Measurements from ENCODE around the gene RABL2B.
"Not testable (repeated sequence)": the region's sequence is repeated elsewhere in the genome, so short reads cannot be mapped to it uniquely, and the experiment has no call there.

DNA sequence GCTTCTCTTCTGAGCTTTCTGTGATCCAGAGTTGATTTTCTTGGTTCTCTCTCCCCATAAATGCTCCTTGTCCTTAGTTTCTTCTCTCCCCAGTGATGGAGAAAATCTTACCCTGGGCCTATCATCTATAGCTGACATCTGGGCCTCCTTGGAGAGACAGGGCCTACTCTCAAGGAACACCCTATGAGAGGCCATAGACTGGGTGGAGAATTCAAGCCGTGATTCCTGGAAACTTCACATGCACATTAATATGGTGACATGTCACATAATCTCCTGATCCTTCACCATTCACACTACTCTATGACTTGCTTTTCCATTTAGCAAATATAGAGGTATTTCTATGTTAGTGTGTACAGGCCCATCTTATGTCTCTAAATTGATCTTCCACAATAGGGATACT is 35.9 kb downstream of the RABL2B start:
- TF ChIP-seq, protein P1, sequence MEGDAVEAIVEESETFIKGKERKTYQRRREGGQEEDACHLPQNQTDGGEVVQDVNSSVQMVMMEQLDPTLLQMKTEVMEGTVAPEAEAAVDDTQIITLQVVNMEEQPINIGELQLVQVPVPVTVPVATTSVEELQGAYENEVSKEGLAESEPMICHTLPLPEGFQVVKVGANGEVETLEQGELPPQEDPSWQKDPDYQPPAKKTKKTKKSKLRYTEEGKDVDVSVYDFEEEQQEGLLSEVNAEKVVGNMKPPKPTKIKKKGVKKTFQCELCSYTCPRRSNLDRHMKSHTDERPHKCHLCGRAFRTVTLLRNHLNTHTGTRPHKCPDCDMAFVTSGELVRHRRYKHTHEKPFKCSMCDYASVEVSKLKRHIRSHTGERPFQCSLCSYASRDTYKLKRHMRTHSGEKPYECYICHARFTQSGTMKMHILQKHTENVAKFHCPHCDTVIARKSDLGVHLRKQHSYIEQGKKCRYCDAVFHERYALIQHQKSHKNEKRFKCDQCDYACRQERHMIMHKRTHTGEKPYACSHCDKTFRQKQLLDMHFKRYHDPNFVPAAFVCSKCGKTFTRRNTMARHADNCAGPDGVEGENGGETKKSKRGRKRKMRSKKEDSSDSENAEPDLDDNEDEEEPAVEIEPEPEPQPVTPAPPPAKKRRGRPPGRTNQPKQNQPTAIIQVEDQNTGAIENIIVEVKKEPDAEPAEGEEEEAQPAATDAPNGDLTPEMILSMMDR (conservative IDR thresholded peaks at IDR 0.05; ENCODE audit: low read depth in 2 of 2), result not testable (repeated sequence)
- not testable (repeated sequence) for TF ChIP-seq EZH2phosphoT487 (IDR thresholded peaks at IDR 0.05; ENCODE audit: unreplicated experiment); JUNB (IDR thresholded peaks at IDR 0.05; ENCODE audit: unreplicated experiment); POLR2AphosphoS5 (IDR thresholded peaks at IDR 0.05; ENCODE audit: low read depth); EZH2 (IDR thresholded peaks at IDR 0.05; ENCODE audit: low read depth, unreplicated experiment); CREB1 (CRISPR knock-in tag; IDR thresholded peaks at IDR 0.05; ENCODE audit: low read depth); ZNF114 (CRISPR knock-in tag; IDR thresholded peaks at IDR 0.05); ZNF331 (CRISPR knock-in tag; IDR thresholded peaks at IDR 0.05; ENCODE audit: low read depth); STAT1 (IDR thresholded peaks at IDR 0.05; ENCODE audit: unreplicated experiment); NANOG (IDR thresholded peaks at IDR 0.05; ENCODE audit: borderline replicate concordance)
- TF ChIP-seq, protein P2, sequence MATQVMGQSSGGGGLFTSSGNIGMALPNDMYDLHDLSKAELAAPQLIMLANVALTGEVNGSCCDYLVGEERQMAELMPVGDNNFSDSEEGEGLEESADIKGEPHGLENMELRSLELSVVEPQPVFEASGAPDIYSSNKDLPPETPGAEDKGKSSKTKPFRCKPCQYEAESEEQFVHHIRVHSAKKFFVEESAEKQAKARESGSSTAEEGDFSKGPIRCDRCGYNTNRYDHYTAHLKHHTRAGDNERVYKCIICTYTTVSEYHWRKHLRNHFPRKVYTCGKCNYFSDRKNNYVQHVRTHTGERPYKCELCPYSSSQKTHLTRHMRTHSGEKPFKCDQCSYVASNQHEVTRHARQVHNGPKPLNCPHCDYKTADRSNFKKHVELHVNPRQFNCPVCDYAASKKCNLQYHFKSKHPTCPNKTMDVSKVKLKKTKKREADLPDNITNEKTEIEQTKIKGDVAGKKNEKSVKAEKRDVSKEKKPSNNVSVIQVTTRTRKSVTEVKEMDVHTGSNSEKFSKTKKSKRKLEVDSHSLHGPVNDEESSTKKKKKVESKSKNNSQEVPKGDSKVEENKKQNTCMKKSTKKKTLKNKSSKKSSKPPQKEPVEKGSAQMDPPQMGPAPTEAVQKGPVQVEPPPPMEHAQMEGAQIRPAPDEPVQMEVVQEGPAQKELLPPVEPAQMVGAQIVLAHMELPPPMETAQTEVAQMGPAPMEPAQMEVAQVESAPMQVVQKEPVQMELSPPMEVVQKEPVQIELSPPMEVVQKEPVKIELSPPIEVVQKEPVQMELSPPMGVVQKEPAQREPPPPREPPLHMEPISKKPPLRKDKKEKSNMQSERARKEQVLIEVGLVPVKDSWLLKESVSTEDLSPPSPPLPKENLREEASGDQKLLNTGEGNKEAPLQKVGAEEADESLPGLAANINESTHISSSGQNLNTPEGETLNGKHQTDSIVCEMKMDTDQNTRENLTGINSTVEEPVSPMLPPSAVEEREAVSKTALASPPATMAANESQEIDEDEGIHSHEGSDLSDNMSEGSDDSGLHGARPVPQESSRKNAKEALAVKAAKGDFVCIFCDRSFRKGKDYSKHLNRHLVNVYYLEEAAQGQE (IDR thresholded peaks at IDR 0.05; ENCODE audit: unreplicated experiment), result not testable (repeated sequence)
- TF ChIP-seq, protein P3, sequence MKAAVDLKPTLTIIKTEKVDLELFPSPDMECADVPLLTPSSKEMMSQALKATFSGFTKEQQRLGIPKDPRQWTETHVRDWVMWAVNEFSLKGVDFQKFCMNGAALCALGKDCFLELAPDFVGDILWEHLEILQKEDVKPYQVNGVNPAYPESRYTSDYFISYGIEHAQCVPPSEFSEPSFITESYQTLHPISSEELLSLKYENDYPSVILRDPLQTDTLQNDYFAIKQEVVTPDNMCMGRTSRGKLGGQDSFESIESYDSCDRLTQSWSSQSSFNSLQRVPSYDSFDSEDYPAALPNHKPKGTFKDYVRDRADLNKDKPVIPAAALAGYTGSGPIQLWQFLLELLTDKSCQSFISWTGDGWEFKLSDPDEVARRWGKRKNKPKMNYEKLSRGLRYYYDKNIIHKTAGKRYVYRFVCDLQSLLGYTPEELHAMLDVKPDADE (IDR thresholded peaks at IDR 0.05), result not testable (repeated sequence)
- TF ChIP-seq, protein P4, sequence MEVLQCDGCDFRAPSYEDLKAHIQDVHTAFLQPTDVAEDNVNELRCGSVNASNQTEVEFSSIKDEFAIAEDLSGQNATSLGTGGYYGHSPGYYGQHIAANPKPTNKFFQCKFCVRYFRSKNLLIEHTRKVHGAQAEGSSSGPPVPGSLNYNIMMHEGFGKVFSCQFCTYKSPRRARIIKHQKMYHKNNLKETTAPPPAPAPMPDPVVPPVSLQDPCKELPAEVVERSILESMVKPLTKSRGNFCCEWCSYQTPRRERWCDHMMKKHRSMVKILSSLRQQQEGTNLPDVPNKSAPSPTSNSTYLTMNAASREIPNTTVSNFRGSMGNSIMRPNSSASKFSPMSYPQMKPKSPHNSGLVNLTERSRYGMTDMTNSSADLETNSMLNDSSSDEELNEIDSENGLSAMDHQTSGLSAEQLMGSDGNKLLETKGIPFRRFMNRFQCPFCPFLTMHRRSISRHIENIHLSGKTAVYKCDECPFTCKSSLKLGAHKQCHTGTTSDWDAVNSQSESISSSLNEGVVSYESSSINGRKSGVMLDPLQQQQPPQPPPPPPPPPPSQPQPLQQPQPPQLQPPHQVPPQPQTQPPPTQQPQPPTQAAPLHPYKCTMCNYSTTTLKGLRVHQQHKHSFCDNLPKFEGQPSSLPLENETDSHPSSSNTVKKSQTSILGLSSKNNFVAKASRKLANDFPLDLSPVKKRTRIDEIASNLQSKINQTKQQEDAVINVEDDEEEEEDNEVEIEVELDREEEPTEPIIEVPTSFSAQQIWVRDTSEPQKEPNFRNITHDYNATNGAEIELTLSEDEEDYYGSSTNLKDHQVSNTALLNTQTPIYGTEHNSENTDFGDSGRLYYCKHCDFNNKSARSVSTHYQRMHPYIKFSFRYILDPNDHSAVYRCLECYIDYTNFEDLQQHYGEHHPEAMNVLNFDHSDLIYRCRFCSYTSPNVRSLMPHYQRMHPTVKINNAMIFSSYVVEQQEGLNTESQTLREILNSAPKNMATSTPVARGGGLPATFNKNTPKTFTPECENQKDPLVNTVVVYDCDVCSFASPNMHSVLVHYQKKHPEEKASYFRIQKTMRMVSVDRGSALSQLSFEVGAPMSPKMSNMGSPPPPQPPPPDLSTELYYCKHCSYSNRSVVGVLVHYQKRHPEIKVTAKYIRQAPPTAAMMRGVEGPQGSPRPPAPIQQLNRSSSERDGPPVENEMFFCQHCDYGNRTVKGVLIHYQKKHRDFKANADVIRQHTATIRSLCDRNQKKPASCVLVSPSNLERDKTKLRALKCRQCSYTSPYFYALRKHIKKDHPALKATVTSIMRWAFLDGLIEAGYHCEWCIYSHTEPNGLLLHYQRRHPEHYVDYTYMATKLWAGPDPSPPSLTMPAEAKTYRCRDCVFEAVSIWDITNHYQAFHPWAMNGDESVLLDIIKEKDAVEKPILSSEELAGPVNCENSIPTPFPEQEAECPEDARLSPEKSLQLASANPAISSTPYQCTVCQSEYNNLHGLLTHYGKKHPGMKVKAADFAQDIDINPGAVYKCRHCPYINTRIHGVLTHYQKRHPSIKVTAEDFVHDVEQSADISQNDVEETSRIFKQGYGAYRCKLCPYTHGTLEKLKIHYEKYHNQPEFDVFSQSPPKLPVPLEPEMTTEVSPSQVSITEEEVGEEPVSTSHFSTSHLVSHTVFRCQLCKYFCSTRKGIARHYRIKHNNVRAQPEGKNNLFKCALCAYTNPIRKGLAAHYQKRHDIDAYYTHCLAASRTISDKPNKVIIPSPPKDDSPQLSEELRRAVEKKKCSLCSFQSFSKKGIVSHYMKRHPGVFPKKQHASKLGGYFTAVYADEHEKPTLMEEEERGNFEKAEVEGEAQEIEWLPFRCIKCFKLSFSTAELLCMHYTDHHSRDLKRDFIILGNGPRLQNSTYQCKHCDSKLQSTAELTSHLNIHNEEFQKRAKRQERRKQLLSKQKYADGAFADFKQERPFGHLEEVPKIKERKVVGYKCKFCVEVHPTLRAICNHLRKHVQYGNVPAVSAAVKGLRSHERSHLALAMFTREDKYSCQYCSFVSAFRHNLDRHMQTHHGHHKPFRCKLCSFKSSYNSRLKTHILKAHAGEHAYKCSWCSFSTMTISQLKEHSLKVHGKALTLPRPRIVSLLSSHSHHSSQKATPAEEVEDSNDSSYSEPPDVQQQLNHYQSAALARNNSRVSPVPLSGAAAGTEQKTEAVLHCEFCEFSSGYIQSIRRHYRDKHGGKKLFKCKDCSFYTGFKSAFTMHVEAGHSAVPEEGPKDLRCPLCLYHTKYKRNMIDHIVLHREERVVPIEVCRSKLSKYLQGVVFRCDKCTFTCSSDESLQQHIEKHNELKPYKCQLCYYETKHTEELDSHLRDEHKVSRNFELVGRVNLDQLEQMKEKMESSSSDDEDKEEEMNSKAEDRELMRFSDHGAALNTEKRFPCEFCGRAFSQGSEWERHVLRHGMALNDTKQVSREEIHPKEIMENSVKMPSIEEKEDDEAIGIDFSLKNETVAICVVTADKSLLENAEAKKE (CRISPR knock-in tag; IDR thresholded peaks at IDR 0.05), result not testable (repeated sequence)

Data from GM23338 (cell line).